GDM1 (cell line): ENCODE data around the gene STXBP2.
A peak's percentile ranks its signal among the peaks of the same experiment; 100 is the strongest.

Experiments
- DNase-seq: peaks from one replicate; lab custom pipeline; 2025; lab: John Stamatoyannopoulos, UW

The STXBP2 gene

GRCh38 chr19:7650148-7650547 is 13.2 kb downstream of the STXBP2 start:
- no peak for DNase-seq

GRCh38 chr19:7652061-7652641 is 15.2 kb downstream of the STXBP2 start:
- peak; percentile 64 for DNase-seq

GRCh38 chr19:7654401-7654800 is 17.5 kb downstream of the STXBP2 start:
- DNase-seq = no peak

GRCh38 chr19:7655581-7655980 is 18.7 kb downstream of the STXBP2 start:
- DNase-seq = no peak

- DNase-seq = peak; percentile 34
Measured at GRCh38 chr19:7657131-7657751, 20.3 kb downstream of the STXBP2 start.

- DNase-seq = no peak
Measured at GRCh38 chr19:7658219-7658686, 21.3 kb downstream of the STXBP2 start.

- no peak for DNase-seq
Measured at GRCh38 chr19:7661744-7662538, 25.0 kb downstream of the STXBP2 start.

GRCh38 chr19:7662657-7663056 is 25.7 kb downstream of the STXBP2 start:
- DNase-seq = no peak

GRCh38 chr19:7663706-7664105 is 26.8 kb downstream of the STXBP2 start:
- DNase-seq = no peak

- no peak for DNase-seq
Measured at GRCh38 chr19:7665076-7665475, 28.2 kb downstream of the STXBP2 start.

GRCh38 chr19:7668842-7669241 is 31.9 kb downstream of the STXBP2 start, which contains the start of gene RETN:
RETN (plus strand) TSS chr19:7669049; CDS start chr19:7669327, 278 bp downstream.
- DNase-seq = no peak

GRCh38 chr19:7669641-7670040 is 32.7 kb downstream of the STXBP2 start:
- DNase-seq = no peak

- DNase-seq = no peak
Measured at GRCh38 chr19:7670150-7670783, 33.4 kb downstream of the STXBP2 start.

- DNase-seq = no peak
Measured at GRCh38 chr19:7670790-7671189, 33.9 kb downstream of the STXBP2 start.

- no peak for DNase-seq
Measured at GRCh38 chr19:7672522-7672921, 35.6 kb downstream of the STXBP2 start.

GRCh38 chr19:7674010-7675005 is 37.4 kb downstream of the STXBP2 start:
- peak; percentile 12 for DNase-seq

- peak; percentile 68 for DNase-seq
Measured at GRCh38 chr19:7676376-7676775, 39.5 kb downstream of the STXBP2 start.

- DNase-seq = peak; percentile 28
Measured at GRCh38 chr19:7676854-7677253, 39.9 kb downstream of the STXBP2 start, which contains the start of gene MCEMP1. MCEMP1 (plus strand) TSS chr19:7677090; CDS start chr19:7677121, 31 bp downstream.

GRCh38 chr19:7677669-7678311 is 40.9 kb downstream of the STXBP2 start:
- DNase-seq = no peak

- DNase-seq = no peak
Measured at GRCh38 chr19:7678971-7679751, 42.3 kb downstream of the STXBP2 start.
